SU-DHL-6 (cell line): Measurements from ENCODE around the gene PCDHB1.

Experiments used
- H2AFZ ChIP-seq: fragments of 200-600 bp; sonication (generic); 2 replicates; pipeline ENCODE4 v1.6.1; 2014; ENCODE audit warnings: low read depth, mild to moderate bottlenecking, moderate library complexity, mixed read lengths, antibody characterized with exemption, low read length; ENCODE audit not compliant: severe bottlenecking
- H3F3A ChIP-seq: fragments of 200-600 bp; shearing (Covaris generic); 2 replicates; pipeline ENCODE4 v1.6.0; 2016; ENCODE audit warnings: antibody characterized with exemption, mild to moderate bottlenecking; ENCODE audit not compliant: insufficient read depth
- H3K27ac ChIP-seq: fragments of 200-600 bp; sonication (generic); 2 replicates; pipeline ENCODE4 v1.5.1; 2016; ENCODE audit warnings: low read depth, mild to moderate bottlenecking, low read length, moderate library complexity, mixed read lengths
- H3K27me3 ChIP-seq: fragments of 200-600 bp; sonication (generic), shearing (Covaris generic); 2 replicates; pipeline ENCODE4 v1.6.0; 2014; ENCODE audit warnings: mild to moderate bottlenecking, low read length
- H3K36me3 ChIP-seq: fragments of 200-600 bp; sonication (generic); 2 replicates; pipeline ENCODE4 v1.6.1; 2014; ENCODE audit warnings: mild to moderate bottlenecking, low read length, mixed read lengths
- H3K4me2 ChIP-seq: fragments of 300-600, 200-600 bp; shearing (Covaris generic), sonication (generic); 2 replicates; pipeline ENCODE4 v1.6.0; 2014; ENCODE audit warnings: low read length, low read depth, mild to moderate bottlenecking; ENCODE audit not compliant: poor library complexity, severe bottlenecking
- H3K4me3 ChIP-seq: fragments of 200-600 bp; sonication (generic); 2 replicates; pipeline ENCODE4 v1.5.1; 2014; ENCODE audit warnings: antibody characterized with exemption, low read length, mild to moderate bottlenecking, mixed read lengths; ENCODE audit not compliant: insufficient read depth, poor library complexity, severe bottlenecking
- H3K79me2 ChIP-seq: fragments of 200-600 bp; sonication (generic); 2 replicates; pipeline ENCODE4 v1.6.1; 2014; ENCODE audit warnings: mild to moderate bottlenecking, low read length, moderate library complexity; ENCODE audit not compliant: insufficient read depth
- H3K9ac ChIP-seq: fragments of 200-600 bp; sonication (generic); 2 replicates; pipeline ENCODE4 v1.7.0; 2014; ENCODE audit warnings: mild to moderate bottlenecking, low read length
- H3K9me2 ChIP-seq: fragments of 200-600 bp; sonication (generic); replicated peaks from 2 replicates; pipeline ENCODE4 v1.6.1; 2014; ENCODE audit warnings: low read length; ENCODE audit not compliant: insufficient read depth
- H3K9me3 ChIP-seq: fragments of 200-600 bp; sonication (generic); 2 replicates; pipeline ENCODE4 v1.6.1; 2014; ENCODE audit warnings: low read length, mixed read lengths; ENCODE audit not compliant: insufficient read depth
- H4K20me1 ChIP-seq: fragments of 200-600 bp; sonication (generic); 2 replicates; pipeline ENCODE4 v1.6.1; 2014; ENCODE audit warnings: low read depth, mild to moderate bottlenecking, antibody characterized with exemption, low read length, moderate library complexity, mixed read lengths
- CTCF ChIP-seq: fragments of 200-600 bp; sonication (generic); IDR thresholded peaks from one replicate; pipeline ENCODE4 v1.5.1; 2017; ENCODE audit warnings: antibody characterized with exemption, mild to moderate bottlenecking, low read length, moderate library complexity; ENCODE audit not compliant: insufficient read depth, poor library complexity, severe bottlenecking
- EZH2phosphoT487 ChIP-seq: fragments of 200-600 bp; sonication (generic), shearing (Covaris generic); conservative IDR thresholded peaks from 2 replicates; pipeline ENCODE4 v1.6.1; 2018; ENCODE audit warnings: mild to moderate bottlenecking, antibody characterized with exemption, low read length, moderate library complexity, mixed read lengths

Gene PCDHB1

DNA sequence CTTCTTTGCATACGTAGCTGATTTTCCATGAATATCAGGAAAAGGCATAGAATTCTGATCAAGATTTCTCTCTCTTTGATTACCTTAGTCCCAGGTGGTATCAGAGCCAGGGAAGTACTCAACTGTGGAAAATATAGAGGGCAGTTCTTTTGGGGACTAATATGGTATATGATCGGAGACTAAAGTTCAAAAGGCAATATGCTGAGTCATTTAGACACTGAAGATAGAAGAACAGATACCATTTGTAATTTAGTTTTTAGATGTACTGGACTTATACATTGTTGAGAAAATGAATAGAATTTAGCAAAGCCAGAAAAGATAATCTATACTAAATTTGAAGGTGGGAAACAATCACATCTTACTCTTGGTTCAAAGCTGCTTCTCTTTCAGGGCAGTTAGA, 54.2 kb downstream of the PCDHB1 start:
- Histone ChIP-seq H3K4me2 (no peak overlapping the region), H3K27me3 (no peaks in the 10 kb centered on the region), H4K20me1 (no peaks in the 10 kb centered on the region), H3K27ac (no peak overlapping the region), H3K9me2 (no peaks in the 10 kb centered on the region), H3K4me3 (no peak overlapping the region), H3F3A (no peaks in the 10 kb centered on the region), H3K79me2 (no peaks in the 10 kb centered on the region), H2AFZ (no peak overlapping the region), H3K36me3 (no peaks in the 10 kb centered on the region), H3K9me3 (no peaks in the 10 kb centered on the region), H3K9ac (no peak overlapping the region)
- TF ChIP-seq EZH2phosphoT487 (no peak), CTCF (no peak)
